GM10266 (cell line): Measurements from ENCODE around the gene NFIB.

Experiments used
- DNase-seq: peaks from one replicate; pipeline ENCODE4 v3.0.0; 2012; ENCODE audit errors: extremely low spot score
- CTCF ChIP-seq: IDR thresholded peaks from 2 replicates; pipeline ENCODE4 v1.5.1; 2012; ENCODE audit warnings: mild to moderate bottlenecking, low read depth; ENCODE audit not compliant: control insufficient read depth, insufficient read depth; ENCODE audit errors: missing control alignments

Gene NFIB

GRCh38 chr9:14326264-14326826 is 12.4 kb upstream of the NFIB start:
- TF ChIP-seq CTCF, result no peak
- DNase-seq, result no peak

- TF ChIP-seq CTCF, result no peak
- DNase-seq, result no peak
Observed at GRCh38 chr9:14325147-14325546, 11.2 kb upstream of the NFIB start.

DNA sequence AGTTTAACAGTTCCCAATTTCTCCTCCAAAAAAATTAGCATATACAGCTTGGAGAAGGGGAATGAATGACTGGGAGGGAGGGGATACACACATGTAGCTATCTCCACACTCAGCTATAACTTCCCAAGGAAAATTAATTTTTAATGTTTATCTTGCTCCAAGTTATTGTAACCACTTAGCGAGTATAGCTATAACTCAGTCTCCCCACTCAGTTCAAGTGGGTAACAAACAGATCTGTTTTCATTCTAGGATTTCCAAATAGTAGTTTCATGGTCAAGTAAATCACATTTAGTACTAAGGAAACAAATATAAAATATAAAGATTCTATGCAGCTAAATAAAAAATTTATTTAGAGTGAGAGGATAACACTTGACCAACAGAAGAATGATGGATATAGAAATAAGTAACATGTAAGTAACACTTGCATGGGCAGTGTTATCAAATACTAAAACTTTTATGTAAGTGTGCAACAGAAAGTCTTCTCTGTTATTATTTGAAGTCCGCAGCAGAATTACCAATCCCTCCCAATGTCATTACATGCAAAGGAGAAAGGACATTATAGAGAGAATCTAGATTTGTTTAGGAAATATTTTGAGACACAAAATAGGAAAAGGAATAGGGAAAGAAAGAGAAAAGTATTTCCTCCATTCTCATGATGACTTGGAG is 10.2 kb upstream of the NFIB start:
- no peak for TF ChIP-seq CTCF
- DNase-seq, result no peak

GRCh38 chr9:14323083-14323971 is 9.4 kb upstream of the NFIB start:
- no peak for TF ChIP-seq CTCF
- DNase-seq, result no peak

DNA sequence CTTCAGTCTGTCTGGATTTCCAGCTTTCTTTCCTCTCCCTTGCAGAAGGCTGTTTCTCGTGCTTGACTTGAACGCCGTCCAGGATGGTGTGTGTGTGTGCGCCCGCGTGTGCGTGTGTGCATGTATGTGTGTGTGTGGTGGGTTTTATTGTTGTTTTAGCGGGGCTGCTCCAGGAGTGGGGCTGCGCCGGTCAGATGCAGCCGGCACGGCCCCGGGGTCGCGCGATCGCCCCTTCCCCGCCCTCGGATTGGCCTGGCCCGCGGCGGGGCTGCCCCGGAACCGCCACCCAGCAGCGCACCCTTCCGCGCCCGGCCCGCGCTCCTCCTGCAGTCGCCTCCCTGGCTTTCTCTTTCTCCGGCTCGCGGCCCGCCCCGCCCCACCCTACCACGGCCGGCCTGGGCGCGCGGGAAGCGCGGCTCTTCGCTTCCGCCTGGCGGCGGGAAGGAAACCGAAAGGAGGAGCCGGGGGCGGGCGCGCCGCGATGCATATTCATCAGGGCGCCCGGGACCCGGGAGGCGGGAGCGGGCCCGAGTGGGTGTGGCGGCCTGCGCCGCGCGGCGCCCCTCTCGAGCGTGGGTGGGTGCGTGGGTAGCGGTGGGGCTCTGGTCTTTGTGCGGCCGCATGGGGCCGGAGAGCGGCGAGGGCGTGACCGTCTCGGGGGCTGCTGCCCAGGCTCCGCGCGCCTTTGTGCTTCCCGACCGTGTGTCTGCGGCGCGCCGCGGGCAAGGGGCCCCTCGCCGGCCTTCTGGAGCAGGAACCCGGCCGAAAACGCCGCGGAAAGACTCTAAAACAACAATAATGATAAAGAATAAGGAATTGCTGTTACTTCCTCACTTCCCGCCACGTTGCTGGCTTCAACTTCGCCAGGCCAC is 8.5 kb upstream of the NFIB start:
- no peak for TF ChIP-seq CTCF
- DNase-seq, result peak; percentile 89

DNA sequence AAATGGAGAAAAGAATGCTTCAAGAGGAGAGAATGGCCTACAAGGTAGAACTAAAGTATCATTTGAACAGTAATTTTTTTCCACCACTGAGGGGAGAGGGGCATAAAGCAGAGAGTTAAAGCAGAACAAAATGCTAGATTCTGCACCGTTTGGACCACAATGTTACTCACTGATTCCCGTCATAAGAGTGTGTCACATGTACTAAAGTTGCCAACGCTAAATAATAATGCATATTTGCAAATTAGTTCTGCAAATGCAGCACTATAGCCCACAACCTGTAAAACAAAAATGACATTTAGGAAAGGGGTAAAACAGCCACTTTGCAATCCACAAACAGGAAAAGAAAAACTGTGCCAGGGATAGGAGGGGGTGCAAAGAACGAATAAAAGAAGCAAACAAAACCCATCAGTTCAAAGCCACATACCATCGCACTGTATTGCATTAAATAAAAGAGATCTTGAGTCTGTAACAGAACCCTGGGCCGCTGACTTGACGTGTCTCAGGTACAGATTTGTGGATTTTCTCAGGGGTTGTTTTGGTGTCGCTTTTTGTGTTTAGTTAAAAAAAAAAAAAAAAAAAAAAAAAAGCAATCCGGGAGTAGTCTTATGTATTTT is 7.7 kb upstream of the NFIB start:
- TF ChIP-seq CTCF, result no peak
- DNase-seq, result no peak
